Hematopoietic multipotent progenitor cell treated with erythropoietin and hydrocortisone succinate and interleukin-3 and kit ligand, for 17 days (in vitro differentiated cells): Measurements from ENCODE around the gene SLC5A11.
"Not testable (repeated sequence)": the region's sequence is repeated elsewhere in the genome, so short reads cannot be mapped to it uniquely, and the experiment has no call there.

Experiments used
- DNase-seq: peaks from one replicate; pipeline ENCODE4 v3.0.0-alpha.2; 2015; ENCODE audit warnings: low spot score

The SLC5A11 gene

DNA sequence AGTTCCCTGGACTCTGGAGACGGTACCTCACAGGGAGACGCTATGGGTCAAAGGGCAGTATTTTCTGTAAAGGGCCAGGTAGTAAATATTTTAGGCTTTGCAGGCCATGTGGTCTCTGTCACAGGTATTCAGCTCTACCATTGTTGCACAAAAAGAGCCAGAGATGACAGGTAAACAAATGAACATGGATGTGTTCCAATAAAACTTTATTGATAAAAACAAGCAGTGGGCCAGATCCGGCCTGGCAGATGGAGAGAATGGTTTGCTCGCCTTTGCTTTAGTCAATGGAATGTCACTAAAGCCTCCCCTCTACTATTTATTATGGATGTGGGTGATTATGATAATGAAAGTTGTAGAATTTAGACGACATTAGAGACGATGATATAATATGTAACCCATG, 8.9 kb upstream of the SLC5A11 start:
- no peak for DNase-seq

DNA sequence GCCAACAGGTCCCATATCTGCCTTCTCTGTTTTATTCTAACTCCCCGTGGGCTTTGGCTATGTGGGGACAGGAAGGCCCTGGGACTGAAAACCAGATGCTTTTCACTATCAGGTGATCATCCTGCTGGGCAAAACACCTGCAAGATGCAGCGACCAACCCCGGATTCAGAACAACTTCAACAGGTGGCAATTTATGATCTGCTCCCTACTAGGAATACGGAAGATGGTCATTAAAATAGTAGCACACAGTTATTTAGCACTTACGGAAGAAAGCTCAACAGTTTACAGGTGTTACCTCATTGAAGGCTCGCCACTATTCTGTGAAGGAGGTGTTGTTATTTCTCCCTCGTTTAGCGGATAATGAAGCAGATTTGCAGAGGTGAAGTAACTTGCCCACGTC, 7.8 kb upstream of the SLC5A11 start:
- no peak for DNase-seq

DNA sequence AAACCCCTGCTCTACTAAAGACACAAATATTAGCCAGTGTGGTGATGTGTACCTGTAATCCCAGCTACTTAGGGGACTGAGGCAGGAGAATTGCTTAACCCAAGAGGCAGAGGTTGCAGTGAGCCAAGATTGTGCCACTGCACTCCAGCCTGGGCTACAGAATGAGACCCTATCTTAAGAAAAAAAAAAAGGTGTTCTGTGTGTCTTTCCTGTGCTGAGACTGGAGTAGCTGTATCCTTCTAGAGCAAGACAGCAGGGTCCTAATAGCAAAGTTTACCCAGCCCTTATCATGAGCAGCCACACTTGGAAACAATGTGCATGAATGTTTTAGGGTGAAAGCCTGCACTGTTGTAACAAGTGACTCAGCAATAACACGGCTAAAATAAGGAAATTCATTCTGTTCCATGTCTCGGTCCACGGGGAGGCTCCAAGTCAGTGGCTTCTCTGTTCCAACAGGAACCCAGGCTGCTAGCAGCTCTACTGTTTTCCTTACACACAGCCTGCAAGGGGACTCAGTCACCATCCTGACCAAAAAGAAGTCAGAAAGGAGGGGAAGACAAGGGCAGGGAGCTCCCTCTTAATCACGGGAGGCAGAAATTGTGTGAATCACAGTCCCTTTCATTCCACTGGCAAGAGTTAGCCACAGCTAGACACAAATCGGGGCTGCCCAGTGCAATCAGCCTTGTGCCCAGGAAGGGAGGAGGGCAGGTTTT, 7.1 kb upstream of the SLC5A11 start:
- DNase-seq, result no peak

DNA sequence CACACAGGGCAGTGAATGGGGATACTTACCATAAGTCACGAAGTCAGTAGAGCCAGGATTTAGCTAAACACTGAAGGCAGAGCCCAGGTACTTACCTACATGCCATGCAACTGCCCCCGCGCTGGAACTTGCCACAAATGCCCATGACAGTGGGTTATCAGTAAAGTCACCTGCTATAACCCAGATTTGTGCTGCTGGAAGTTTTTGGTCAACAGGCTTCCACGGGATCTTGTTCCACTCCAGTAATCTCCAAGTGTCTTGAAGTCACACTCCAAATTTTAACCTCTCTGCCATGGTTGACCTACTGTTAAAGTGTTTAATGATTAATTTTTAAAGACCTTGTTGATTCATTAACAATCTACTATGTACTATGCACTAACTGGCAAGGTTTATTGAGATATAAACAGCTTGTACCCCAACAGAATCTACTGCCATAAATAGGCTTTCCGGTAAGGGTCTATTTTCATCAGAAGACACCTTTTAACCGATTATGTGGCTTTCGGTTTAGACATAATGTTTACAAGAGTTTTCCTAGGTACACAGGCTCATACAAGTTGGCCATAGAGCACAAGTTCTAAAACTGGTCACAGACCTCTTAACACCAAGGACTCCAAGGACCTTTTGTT, 6.3 kb upstream of the SLC5A11 start:
- DNase-seq, result no peak

DNA sequence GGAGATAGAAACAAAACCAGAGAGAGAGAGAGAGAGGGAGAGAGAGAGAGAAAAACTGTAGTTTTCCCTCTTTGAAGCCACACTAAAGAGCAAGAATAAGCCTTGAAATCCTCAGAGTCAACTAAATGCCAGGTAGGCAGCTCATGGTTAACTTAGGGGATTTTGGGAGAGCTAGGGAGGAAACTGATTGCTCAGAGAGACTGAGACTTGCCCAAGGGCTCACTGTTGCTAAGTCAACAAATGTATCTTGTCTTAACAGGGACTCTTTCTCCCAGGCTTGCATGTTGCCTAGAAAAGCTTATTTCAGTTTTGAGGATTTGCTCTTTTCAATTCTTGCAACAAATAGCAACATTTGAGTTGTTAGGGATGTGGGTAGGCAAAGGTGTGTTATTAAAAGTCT, 4.5 kb upstream of the SLC5A11 start:
- no peak for DNase-seq

DNA sequence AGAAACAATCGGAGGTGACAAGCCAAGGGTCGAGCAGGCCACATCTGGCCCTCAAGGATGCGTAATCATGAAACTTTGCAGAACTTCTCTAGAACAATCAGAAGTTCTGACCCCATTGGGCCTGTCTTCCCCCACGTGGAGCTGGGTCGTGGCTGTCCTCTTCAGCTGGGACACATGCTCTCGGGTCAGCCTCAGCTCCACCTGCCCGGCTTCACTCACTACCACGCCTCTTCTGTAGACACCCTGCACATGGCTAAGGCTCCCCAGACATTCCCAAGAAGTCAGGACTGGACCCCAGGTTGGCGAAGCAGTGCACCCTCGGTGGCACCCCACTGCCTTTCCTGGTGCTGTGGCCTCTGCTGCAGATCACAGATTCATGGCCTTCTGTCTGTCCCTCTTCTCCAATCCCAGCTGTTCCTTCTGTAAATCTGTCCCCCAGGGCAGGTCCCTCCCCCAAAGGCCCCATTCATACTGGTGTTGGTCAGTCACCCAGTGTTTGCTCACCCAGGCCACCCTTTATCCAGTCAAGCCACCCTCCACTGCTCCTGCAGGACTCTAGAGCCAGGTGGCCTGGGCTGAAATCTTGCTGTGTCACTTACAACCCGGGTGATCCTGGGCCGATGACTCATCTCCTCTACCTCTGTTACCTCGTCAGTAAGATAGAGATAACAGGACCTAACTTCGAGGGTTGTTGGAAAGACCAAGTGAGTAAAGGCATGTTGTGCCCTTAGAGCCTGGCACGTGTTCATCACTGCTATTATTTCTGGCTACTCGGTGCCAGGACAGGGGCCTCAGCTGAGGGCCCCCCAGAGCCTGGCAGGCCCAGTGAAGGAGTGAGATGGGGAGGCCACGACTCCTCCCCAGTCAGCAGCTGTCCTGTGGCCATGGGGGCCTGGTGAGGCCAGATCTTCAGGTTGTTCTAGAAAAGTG, 1.4 kb upstream of the SLC5A11 start:
- DNase-seq, result peak; percentile 28

DNA sequence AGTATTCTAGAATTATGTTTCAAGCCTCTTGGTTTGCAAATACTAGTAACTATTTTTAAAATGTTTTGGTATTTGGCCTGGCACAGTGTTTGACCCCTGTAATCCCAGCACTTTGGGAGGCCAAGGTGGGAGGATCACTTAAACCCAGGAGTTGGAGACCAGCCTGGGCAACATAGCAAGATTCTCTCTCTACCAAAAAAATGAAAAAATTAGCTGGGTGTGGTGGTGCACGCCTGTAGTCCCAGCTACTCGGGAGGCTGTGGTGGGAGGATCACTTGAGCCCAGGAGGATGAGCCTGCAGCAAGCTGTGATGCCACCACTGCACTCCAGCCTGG, 765 bp upstream of the SLC5A11 start:
- not testable (repeated sequence) for DNase-seq

DNA sequence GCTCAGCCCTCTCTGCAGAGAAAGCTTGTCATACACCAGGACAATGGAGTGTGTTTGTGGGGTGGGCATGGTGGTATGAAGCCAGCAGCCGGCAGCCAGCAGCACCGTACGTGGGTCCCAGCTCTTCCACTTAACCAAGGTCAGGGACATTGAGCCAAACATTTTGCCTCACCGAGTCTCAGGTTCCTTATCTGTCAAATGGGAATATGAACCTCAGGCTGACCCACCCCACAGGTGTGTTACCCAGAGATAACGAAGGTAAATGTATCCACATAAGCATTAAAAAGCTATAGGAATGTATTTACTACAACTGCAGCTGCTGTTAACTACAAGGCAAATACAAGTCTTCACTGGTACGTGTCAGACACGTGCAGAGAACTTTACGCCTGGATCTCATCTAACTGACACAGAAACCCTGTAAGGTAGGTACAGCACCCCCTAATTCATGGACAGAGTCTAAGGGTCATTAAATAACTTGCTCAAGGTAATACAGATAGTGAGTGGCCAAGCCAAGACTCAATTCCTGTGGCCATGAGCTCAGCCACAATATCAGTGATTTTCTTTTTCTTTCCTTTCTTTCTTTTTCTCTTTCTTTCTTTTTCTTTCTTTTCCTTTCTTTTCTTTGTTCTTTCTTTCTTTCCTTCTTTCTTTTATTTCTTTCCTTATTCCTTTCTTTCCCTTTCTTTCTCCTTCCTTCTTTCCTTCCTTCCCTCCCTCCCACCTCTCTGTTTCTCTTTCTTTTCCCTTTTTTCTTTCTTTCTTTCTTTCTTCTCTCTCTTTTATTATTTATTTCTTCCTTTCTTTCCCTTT, 990 bp downstream of the SLC5A11 start:
- DNase-seq, result no peak

DNA sequence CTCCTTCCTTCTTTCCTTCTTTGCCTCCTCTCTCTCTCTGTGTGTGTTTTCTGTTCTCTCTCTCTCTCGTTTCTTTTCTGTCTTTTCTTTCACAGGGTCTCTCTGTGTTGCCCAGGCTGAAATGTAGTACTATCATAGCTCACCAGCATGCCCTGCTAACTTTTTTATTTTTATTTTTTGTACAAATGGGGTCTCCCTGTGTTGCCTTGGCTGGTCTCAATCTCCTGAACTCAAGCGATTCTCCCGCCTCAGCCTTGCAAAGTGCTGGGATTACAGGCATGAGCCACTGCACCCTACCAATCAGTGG, 1.5 kb downstream of the SLC5A11 start:
- no peak for DNase-seq

DNA sequence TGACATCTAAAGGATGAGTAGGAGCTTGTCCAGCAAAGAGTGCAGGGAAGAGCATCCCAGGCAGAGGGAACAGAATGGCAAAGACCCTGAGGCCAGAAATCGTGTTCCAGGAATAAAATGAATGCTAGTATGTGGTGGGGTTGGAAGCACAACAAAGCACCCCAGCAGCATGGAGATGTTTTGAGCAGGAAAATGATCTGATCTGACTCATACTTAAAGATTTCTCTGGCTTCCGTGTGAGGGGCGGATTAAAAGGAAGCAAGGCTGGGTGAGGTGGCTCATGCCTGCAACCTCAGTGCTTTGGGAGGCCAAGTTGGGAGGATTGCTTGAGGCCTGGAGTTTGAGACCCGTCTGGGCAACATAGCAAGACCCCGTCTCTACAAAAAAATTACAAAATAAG, 2.3 kb downstream of the SLC5A11 start:
- DNase-seq, result no peak

DNA sequence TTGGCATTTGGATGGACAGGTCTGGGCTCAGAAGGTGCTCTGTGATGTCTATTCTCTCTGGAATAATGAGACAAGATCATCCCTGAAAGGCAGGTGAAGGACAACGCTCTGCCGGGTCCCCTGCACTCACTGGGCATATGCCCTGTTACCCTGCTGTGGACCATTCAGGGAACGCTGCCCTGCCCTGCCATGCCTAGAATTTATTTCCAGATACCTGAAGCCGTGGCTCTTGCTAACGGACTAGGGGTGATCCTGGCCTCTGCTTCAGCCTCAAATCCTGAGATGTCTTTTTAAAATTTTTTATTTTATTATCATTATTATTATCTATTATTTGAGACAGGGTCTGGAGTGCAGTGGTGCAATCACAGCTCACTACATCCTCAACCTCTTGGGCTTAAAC, 3.9 kb downstream of the SLC5A11 start:
- no peak for DNase-seq

DNA sequence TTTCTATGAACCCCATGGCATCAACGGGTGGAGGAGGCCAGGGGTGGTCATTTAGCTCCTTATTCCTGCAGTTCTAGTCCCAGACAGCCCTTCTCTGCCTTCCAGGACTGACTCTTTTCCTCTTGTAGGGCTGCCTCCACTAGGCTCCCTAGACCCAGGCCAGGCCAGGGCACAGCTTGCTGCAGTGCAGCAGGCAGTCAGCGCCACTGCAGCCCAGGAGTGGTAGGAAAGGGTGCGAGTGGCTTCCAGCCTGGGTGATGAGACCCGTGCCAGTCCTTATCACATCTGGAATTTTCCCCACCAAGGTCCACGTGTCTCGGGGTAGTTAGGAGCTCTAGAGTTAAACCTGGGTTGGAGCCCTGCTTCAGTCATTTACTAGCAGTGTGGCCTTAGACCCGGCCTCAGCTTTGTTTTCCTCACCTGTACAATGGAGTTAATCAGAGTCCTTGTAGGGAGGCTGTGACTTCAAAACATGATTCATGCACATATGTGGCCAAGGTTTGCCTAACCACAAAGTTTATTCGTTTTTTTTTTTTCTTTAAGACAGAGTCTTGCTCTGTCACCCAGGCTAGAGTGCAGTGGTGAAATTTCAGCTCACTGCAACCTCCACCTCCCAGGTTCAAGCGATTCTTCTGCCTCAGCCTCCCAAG, 4.7 kb downstream of the SLC5A11 start:
- no peak for DNase-seq

DNA sequence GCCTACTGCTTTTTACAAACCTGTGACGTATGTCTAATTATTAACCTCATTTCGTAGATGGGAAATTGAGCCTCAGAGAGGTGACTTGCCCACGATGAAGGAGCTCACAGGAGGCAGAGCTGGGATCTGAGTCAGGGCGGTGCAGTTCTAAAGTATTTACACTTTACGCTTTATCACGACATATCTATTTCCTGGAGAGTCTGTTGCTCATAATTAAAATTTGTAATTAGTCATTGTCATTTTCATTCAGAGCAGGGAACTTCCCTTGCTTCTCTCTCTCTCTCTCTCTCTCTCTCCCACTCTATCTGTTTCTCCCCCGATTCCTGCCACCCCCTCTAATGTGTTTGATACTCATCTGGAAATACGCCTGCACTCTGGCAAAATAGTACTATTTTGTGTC, 5.9 kb downstream of the SLC5A11 start:
- no peak for DNase-seq

DNA sequence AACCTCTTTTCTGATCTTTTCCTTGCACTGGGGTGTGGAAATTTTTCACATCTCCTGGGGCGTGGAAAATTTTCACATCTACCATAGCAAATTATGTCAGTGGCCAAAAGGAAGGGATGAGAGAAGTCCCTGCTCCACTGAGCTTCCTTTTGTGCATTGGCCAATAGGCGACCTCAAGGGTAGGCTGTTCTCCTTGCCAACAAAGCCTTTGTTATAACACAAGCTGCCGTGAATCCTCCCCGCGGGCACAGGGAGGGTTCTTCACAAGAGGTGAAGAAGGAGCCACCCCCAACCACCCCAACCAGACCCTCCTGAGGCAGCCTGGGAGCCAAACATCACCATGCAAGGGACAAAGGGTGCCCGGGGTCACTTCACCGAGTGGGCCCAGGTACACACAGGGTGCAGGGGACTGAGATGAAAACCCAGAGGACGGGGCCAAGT, 6.5 kb downstream of the SLC5A11 start:
- no peak for DNase-seq

DNA sequence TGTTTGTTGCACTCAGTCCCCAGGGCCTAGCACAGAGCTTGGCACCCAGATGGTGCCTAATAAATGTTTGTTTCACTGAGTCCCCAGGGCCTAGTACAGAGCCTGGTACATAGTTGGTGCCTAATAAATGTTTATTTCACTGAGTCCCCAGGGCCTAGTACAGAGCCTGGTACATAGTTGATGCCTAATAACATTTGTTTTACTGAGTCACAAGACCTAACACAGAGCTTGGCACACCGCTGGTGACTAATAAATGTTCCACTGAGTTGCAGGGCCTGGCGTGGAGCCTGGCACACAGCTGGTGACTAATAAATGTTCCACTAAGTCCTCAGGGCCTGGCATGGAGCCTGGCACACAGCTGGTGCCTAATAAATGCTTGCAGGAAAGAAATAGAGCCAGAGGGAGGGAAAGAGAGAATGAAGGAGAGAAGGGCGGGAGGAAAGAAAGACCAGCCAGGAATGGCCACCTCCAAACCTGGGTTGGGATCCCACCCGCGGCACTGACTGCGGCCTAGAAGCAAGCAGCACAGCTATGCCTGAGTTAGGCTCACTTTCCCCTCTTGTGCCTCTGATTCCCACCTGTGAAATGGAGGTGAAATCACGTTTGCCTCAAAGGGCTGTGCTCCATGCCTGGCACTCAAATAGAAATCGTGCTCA, 7.5 kb downstream of the SLC5A11 start:
- no peak for DNase-seq

DNA sequence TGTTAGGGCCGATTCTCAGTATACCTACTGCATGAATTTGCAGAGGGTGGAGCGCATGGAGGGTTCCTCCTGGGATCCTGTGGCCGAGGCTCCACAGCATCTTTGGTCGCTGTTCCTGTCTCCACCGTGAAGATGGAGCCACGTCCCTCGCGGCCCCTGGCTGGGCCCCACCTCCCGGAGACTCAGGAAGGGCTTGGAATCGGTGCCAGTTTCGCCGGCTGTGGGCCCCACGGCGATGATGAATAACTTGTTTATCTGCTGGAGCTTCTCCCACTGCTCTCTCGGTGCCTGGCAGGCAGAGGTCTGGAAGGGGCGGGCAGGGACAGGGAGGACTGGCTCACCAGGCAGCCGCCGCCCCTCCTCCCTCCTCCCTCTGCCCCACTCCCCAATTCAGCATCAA, 8.1 kb downstream of the SLC5A11 start:
- no peak for DNase-seq

DNA sequence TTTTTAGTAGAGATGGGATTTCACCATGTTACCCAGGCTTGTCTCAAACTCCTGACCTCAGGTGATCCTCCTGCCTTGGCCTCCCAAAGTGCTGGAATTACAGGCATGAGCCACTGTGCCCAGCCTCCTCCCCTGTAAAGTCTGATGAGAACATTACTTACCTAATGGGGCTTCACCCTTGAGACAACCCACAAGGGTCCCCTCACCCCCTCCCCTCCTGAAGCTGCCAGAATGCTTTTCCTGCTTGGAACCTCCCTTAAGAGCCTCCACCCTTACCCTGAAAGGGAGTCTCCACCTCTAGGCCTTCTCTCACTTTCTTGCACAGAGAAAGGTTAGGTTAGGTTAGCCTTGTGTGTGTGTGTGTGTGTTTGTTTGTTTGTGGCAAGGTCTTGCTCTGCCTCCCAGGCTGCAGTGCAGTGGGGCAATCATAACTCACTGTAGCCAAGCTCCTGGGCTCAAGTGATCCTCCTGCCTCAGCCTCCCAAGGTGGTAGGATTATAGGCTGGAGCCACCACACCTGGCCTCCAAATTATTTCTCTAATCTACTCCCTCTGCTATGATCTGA, 8.9 kb downstream of the SLC5A11 start:
- no peak for DNase-seq

DNA sequence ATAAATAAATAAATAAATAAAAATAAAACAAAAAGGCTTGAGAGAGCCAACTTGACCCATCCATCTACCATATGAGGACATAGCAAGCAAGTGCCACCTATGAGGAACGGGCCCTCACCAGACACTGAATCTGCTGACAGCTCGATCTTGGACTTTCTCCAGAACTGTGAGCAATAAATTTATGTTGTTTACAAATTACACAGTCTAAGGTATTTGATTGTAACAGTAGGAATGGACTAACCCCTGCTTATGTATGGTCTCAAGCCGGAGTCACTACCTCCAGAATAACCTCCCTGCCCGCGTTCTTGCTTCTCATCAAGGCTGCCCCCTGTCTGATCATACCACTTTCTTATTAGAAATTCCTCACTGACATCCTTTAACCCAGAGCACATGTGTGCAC, 9.9 kb downstream of the SLC5A11 start:
- no peak for DNase-seq

DNA sequence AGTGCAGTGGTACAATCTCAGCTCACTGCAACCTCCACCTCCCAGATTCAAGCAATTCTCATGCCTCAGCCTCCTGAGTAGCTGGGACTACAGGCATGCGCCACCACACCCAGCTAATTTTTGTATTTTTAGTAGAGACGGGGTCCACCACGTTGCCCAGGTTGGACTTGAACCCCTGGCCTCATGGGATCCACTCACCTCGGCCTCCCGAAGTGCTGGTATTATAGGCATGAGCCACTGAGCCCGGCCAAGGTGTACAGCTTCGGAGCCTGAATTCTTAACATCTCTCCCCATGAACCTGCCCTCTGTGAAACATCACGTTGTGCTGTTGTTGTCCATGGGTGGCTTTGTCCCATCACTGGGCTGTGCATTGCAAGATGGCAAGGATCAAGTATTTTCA, 11.1 kb downstream of the SLC5A11 start:
- DNase-seq, result not testable (repeated sequence)

DNA sequence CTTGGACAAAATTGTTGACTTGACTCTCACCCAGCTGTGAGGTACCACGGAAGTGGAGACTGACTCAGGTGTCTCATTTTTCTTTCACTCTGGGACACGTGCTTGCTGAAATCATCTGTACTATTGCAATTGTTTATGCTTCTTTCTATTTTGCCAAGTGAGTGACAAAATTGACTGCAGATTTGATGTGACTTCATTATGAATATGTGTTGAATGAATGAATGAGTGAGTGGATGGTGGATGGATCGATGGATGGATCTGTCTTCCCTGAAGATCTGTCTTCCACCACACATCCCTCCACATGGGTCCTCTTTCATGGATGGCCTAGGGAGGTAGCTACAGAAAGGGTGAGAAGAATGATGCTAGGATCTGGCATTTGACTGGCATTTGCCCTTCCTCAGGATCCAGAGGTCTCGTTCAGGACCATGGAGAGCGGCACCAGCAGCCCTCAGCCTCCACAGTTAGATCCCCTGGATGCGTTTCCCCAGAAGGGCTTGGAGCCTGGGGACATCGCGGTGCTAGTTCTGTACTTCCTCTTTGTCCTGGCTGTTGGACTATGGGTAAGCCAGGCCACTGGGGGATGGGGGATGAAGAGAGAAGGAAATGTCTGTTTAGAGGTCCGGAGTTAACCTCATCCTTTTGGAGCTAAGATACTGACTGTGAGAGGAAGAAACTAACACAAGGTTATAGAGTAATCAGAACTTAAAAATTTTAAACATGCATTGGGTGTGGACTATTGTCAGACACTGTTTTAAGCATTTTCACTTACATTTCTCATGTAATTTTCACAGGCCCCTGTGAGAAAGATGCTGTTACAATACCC, 12.7 kb downstream of the SLC5A11 start:
- no peak for DNase-seq
